K562 (cell line): Measurements from ENCODE around the gene PYDC1. TPM values are rescaled to one million over a fixed set of nuclear protein-coding genes. Genes with fewer than 3 reads are reported as not detected.

Source experiments
- ATAC-seq: fragments of 200-7000 bp; cut with Tn5 transposase; 3 replicates; pipeline ENCODE4 v1.9.1; 2020; ENCODE audit warnings: moderate library complexity
- BruUV-seq: library from RNA; stranded (reverse); fragments of 400-500 nt; replicated peaks from 2 replicates; lab custom pipeline; 2021; lab: Mats Ljungman, UMichigan
- CTCF ChIA-PET: fragments of 300-600 bp; formaldehyde crosslinking; extraction: SDS; loops from one replicate; lab custom pipeline; 2021; ENCODE audit warnings: low intra/inter-chr PET ratio; lab: Yijun Ruan, JAX
- POLR2A ChIA-PET: fragments of 300-600, 350-650 bp; sonication (Branson Sonifier 250); formaldehyde crosslinking; extraction: SDS; loops from one replicate; lab custom pipeline; 2021; ENCODE audit warnings: antibody characterized with exemption, inconsistent platforms; lab: Yijun Ruan, JAX
- DNase-seq, 4 experiments: peaks; one replicate each; pipeline versions ENCODE4 v3.0.0 to v3.0.0-alpha.2; 2011 to 2018; ENCODE audit warnings: low spot score in 3 of 4, mixed read lengths in 3 of 4; ENCODE audit errors: extremely low read depth in 1 of 4
- FAIRE-seq: peaks from 2 replicates; lab custom pipeline; 2011; peaks lifted over from hg19 to GRCh38; lab: Jason Lieb, UNC
- H2AFZ ChIP-seq: 2 replicates; pipeline ENCODE4 v1.6.0; 2011; ENCODE audit warnings: low read depth, low read length, control low read depth, inconsistent platforms
- H3K27ac ChIP-seq: fragments of 200-600 bp; 3 replicates; pipeline ENCODE4 v1.8.0; 2011; ENCODE audit warnings: low read depth, mild to moderate bottlenecking, control low read depth, inconsistent platforms, low read length, moderate library complexity, mixed read lengths; ENCODE audit errors: extremely low read depth
- H3K27me3 ChIP-seq, 2 experiments: fragments of 300-600 bp in 1 of 2; 2 replicates in 1 of 2; 3 replicates in 1 of 2; pipeline versions ENCODE4 v1.6.0 to v1.8.0; 2011; ENCODE audit warnings: inconsistent platforms in 2 of 2, low read length in 2 of 2, mild to moderate bottlenecking in 1 of 2, mixed read lengths in 1 of 2, moderate library complexity in 1 of 2; ENCODE audit not compliant: control insufficient read depth in 2 of 2, insufficient read depth in 2 of 2
- H3K36me3 ChIP-seq: fragments of 300-600 bp; 3 replicates; pipeline ENCODE4 v1.8.0; 2011; ENCODE audit warnings: mild to moderate bottlenecking, low read length, inconsistent platforms; ENCODE audit not compliant: control insufficient read depth, insufficient read depth
- H3K4me1 ChIP-seq, 2 experiments: fragments of 200-600 bp in 1 of 2; replicated peaks in 1 of 2; 2 replicates in 1 of 2; 3 replicates in 1 of 2; pipeline versions ENCODE4 v1.5.1 to v1.8.0; 2011; ENCODE audit warnings: inconsistent platforms in 2 of 2, low read length in 2 of 2, mild to moderate bottlenecking in 1 of 2, mixed read lengths in 1 of 2, moderate library complexity in 1 of 2; ENCODE audit not compliant: control insufficient read depth in 2 of 2, insufficient read depth in 2 of 2
- H3K4me2 ChIP-seq: 2 replicates; pipeline ENCODE4 v1.6.1; 2011; ENCODE audit warnings: low read length, control low read depth, inconsistent platforms, mixed read lengths; ENCODE audit not compliant: insufficient read depth
- H3K4me3 ChIP-seq: fragments of 200-600 bp; sonication (generic), shearing (Covaris generic); 2 replicates; pipeline ENCODE4 v1.5.1; 2016; ENCODE audit warnings: control low read depth, inconsistent platforms
- H3K79me2 ChIP-seq: fragments of 200-600 bp; 3 replicates; pipeline ENCODE4 v1.8.0; 2011; ENCODE audit warnings: low read length, inconsistent platforms; ENCODE audit not compliant: control insufficient read depth, insufficient read depth
- H3K9ac ChIP-seq, 2 experiments: 2 replicates each; pipeline versions ENCODE4 v1.6.0 to v1.6.1; 2011; ENCODE audit warnings: low read depth in 2 of 2, low read length in 2 of 2, control low read depth in 1 of 2, inconsistent platforms in 1 of 2, mild to moderate bottlenecking in 1 of 2, mixed read lengths in 1 of 2; ENCODE audit not compliant: insufficient read depth in 1 of 2
- H3K9me1 ChIP-seq: one replicate; pipeline ENCODE4 v1.6.0; 2011; ENCODE audit warnings: inconsistent platforms, mild to moderate bottlenecking, low read length, moderate library complexity; ENCODE audit not compliant: control insufficient read depth, insufficient read depth
- H3K9me3 ChIP-seq: replicated peaks from 2 replicates; pipeline ENCODE4 v1.5.1; 2011; ENCODE audit warnings: low read depth, low read length, inconsistent platforms; ENCODE audit not compliant: control insufficient read depth, insufficient read depth
- H4K20me1 ChIP-seq: replicated peaks from 2 replicates; pipeline ENCODE4 v1.6.1; 2011; ENCODE audit warnings: low read length, inconsistent platforms, mixed read lengths; ENCODE audit not compliant: control insufficient read depth, insufficient read depth
- AFF4 ChIP-seq: sonication (generic); formaldehyde crosslinking; IDR thresholded peaks from 2 replicates; pipeline ENCODE4 v1.8.0; 2023; ENCODE audit warnings: mild to moderate bottlenecking, missing genetic modification reagents
- E2F3 ChIP-seq: fragments of 250-450 bp; sonication (Bioruptor Pico); IDR thresholded peaks from 2 replicates; pipeline ENCODE4 v1.4.0; 2020; ENCODE audit warnings: mild to moderate bottlenecking
- ETV6 ChIP-seq, 3 experiments: fragments of 150-350 bp in 1 of 3; sonication (generic) in 1 of 3; formaldehyde crosslinking in 1 of 3; IDR thresholded peaks; 2 replicates each; pipeline versions ENCODE4 v1.6.1 to v1.8.0; 2014 to 2022; ENCODE audit warnings: borderline replicate concordance in 2 of 3, low read depth in 2 of 3, antibody characterized with exemption in 1 of 3, low read length in 1 of 3, mild to moderate bottlenecking in 1 of 3, missing genetic modification reagents in 1 of 3
- POLR3G ChIP-seq: IDR thresholded peaks from 2 replicates; pipeline ENCODE4 v1.6.1; 2011; ENCODE audit not compliant: insufficient read length, insufficient replicate concordance; ENCODE audit errors: extremely low read depth
- PREB ChIP-seq: sonication (generic); formaldehyde crosslinking; IDR thresholded peaks from 2 replicates; pipeline ENCODE4 v1.8.1; 2023; ENCODE audit warnings: mild to moderate bottlenecking, missing genetic modification reagents
- ZC3H11A ChIP-seq: IDR thresholded peaks from 2 replicates; pipeline ENCODE4 v1.6.1; 2012; ENCODE audit warnings: low read depth, low read length, improper control_type of control experiment
- WGBS: fragments of 100-300 bp; shearing (Covaris generic); methylation state at CpG from one replicate; pipeline ENCODE4 v1.1.6; 2016; ENCODE audit warnings: low coverage, mixed read lengths; ENCODE audit not compliant: insufficient coverage; ENCODE audit errors: missing lambda C conversion rate; 5-methylcytosine and 5-hydroxymethylcytosine counted together
- in situ Hi-C: fragments of 300-500 bp; cut with MboI; formaldehyde crosslinking; loops from 4 replicates; pipeline ENCODE4 v1.15.0; 2018; ENCODE audit warnings: inconsistent platforms, mixed read lengths
- intact Hi-C: fragments of 100-400 bp; cut with micrococcal nuclease; formaldehyde crosslinking; loops from 2 replicates; pipeline ENCODE4 v1.14.2; 2022
- polyA plus RNA-seq, 8 experiments: library from polyadenylated mRNA; depleted of rRNA in 4 of 8; stranded (reverse) in 5 of 8; unstranded in 3 of 8; fragments of >200 nt; fragmentation: Nextera tagmentation in 2 of 8; fragmentation: Illumina TruSeq in 1 of 8; extraction: Ambion mirVana in 2 of 8; extraction: Trizol in 1 of 8; gene quantifications; 2 replicates each; pipeline versions ENCODE4 v1.2.1 to v1.2.3, GENCODE V29; 2011 to 2014; ENCODE audit warnings: inconsistent platforms in 1 of 8, missing spikeins in 1 of 8
- total RNA-seq, 7 experiments: library from RNA; depleted of rRNA in 6 of 7; stranded (reverse); fragments of >200 nt in 6 of 7; fragmentation: Illumina TruSeq in 2 of 7; extraction: Trizol in 2 of 7; gene quantifications; 2 replicates each; pipeline versions ENCODE4 v1.2.1 to v1.2.3, GENCODE V29; 2011 to 2021; ENCODE audit warnings: low replicate concordance in 1 of 7
- TF ChIP-seq, protein P1 (sequence below): fragments of 250-450 bp; sonication (Bioruptor Pico); IDR thresholded peaks from 2 replicates; pipeline ENCODE4 v1.5.0; 2021
- TF ChIP-seq, protein P2 (sequence below), 2 experiments: fragments of 450-650 bp in 1 of 2; IDR thresholded peaks; 2 replicates each; pipeline ENCODE4 v1.6.1; 2011 to 2017; ENCODE audit warnings: low read depth in 2 of 2, antibody characterized with exemption in 1 of 2, borderline replicate concordance in 1 of 2, low read length in 1 of 2, mild to moderate bottlenecking in 1 of 2, mixed read lengths in 1 of 2; ENCODE audit not compliant: control insufficient read depth in 1 of 2

Gene PYDC1
- total and polyA plus RNA-seq, 9 of the 15 experiments (the other 6 are each of a cell fraction or from before 2014, with no cell fraction given), result not detected

DNA sequence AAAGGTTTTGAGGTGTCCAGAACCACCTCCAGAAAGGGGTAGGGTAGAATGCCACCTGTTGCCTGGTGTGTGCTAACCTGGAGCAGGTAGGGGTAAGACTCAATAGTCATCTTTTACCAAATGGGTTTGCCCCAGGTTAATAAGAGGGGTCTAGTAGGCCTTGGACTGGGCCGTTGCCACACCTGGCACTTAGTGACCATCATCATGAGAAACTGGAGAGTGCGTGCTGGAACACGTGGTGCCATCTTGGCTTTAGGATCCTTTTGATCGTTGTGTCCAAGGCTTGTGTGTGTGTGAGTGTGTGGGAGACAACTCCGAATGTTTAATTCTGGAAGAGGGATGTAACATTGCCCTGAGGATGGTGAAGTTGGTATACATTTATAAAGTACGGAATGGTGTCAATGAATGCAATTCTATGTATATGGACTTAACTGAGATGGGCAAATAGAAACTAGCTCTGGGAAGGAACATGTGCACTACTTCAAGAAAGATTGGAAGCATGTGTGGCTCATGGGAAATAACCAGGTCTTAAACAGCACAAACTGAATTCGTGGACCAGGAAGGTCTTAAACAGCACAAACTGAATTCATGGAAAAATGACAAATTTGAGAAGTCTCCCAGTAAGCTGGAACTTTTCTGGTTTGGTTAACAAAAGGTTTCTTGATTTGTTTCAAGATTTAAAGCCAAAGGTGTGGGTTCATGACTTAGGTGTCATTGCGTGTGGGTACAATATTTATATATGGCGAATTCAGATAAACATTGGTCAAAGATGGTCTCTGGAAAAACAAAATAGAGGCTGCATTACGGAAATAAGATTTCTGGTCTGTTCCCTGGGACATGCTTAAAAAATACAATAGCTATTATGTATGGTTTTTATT lies 29.8 kb downstream of the PYDC1 start:
- FAIRE-seq (no peak), ATAC-seq (no peak; the same call in 2 of the 3 replicates)
- intact Hi-C loops, result loop anchor here (10.0 kb wide), 1 partner anchor 258 kb away; the partner anchor contains the start of gene ZNF843
- TF ChIP-seq ETV6 (IDR thresholded peaks at IDR 0.05; ENCODE audit: borderline replicate concordance in 1 of 2, low read depth in 2 of 2, low read length in 1 of 2) (no peak), ETV6 (CRISPR knock-in tag; IDR thresholded peaks at IDR 0.05; ENCODE audit: borderline replicate concordance) (0 out of 2 replicates have a peak, but pooled peaks have one; percentile 34), AFF4 (CRISPR knock-in tag) (peak; percentile 86; the same call in 1 of the 2 replicates), E2F3 (no peak), ZC3H11A (no peak), POLR3G (no peak), PREB (CRISPR knock-in tag) (peak; percentile 88)
- TF ChIP-seq, protein P1, sequence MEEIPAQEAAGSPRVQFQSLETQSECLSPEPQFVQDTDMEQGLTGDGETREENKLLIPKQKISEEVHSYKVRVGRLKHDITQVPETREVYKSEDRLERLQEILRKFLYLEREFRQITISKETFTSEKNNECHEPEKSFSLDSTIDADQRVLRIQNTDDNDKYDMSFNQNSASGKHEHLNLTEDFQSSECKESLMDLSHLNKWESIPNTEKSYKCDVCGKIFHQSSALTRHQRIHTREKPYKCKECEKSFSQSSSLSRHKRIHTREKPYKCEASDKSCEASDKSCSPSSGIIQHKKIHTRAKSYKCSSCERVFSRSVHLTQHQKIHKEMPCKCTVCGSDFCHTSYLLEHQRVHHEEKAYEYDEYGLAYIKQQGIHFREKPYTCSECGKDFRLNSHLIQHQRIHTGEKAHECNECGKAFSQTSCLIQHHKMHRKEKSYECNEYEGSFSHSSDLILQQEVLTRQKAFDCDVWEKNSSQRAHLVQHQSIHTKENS (CRISPR knock-in tag), result no peak
- TF ChIP-seq, protein P2, sequence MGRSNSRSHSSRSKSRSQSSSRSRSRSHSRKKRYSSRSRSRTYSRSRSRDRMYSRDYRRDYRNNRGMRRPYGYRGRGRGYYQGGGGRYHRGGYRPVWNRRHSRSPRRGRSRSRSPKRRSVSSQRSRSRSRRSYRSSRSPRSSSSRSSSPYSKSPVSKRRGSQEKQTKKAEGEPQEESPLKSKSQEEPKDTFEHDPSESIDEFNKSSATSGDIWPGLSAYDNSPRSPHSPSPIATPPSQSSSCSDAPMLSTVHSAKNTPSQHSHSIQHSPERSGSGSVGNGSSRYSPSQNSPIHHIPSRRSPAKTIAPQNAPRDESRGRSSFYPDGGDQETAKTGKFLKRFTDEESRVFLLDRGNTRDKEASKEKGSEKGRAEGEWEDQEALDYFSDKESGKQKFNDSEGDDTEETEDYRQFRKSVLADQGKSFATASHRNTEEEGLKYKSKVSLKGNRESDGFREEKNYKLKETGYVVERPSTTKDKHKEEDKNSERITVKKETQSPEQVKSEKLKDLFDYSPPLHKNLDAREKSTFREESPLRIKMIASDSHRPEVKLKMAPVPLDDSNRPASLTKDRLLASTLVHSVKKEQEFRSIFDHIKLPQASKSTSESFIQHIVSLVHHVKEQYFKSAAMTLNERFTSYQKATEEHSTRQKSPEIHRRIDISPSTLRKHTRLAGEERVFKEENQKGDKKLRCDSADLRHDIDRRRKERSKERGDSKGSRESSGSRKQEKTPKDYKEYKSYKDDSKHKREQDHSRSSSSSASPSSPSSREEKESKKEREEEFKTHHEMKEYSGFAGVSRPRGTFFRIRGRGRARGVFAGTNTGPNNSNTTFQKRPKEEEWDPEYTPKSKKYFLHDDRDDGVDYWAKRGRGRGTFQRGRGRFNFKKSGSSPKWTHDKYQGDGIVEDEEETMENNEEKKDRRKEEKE (IDR thresholded peaks at IDR 0.05; ENCODE audit: borderline replicate concordance in 1 of 2, control insufficient read depth in 1 of 2, low read depth in 2 of 2, low read length in 1 of 2), result peak in 1 of 2 experiments; percentile 68; a peak in 1 of 4 replicates

More for the DNA sequence above, 29.8 kb downstream of the PYDC1 start:
- in situ Hi-C loops, result no loop called here
- Histone ChIP-seq H3K4me3 (no peak overlapping the region), H3K9ac (no peak overlapping the region), H3K79me2 (peaks cover 82% of the 10 kb centered on the region), H3K9me1 (peaks cover 8% of the 10 kb centered on the region), H3K9me3 (no peaks in the 10 kb centered on the region), H2AFZ (no peak overlapping the region), H3K4me2 (no peak overlapping the region), H4K20me1 (peaks cover 37% of the 10 kb centered on the region), H3K27me3 (no peaks in the 10 kb centered on the region), H3K36me3 (peaks cover 100% of the 10 kb centered on the region), H3K4me1 (peaks cover 11 to 13% of the 10 kb centered on the region in 2 experiments), H3K27ac (no peak overlapping the region)
- no TSS peak for BruUV-seq
- 91% methylated on average over 10 of the region's 10 CpGs for WGBS
- POLR2A ChIA-PET, result interaction anchor here (0.7 to 1.0 kb wide), 5 partner anchors 10 to 687 kb away, joined by 3 read pairs; partner anchors contain the start of genes KAT8, ZNF267, ZNF646 and ZNF668
- CTCF ChIA-PET, result no interaction called here
- DNase-seq, result peak in 2 of 4 experiments; percentile 15 to 29
